Ascending aorta (tissue), 2 donors: Measurements from ENCODE around the gene NFIA. TPM values are rescaled to one million over a fixed set of nuclear protein-coding genes. Genes with fewer than 3 reads are reported as not detected.

Experiments
- DNase-seq, 2 donors: peaks; one replicate each; pipeline ENCODE4 v3.0.0-alpha.2; 2019; ENCODE audit warnings: low spot score in 2 of 2
- H3K27ac ChIP-seq, 2 donors: fragments of 200-600 bp; sonication (generic); one replicate each; pipeline ENCODE4 v1.5.1; 2016 to 2017; ENCODE audit warnings: mild to moderate bottlenecking in 1 of 2
- H3K27me3 ChIP-seq: fragments of 200-600 bp; sonication (generic); one replicate; pipeline ENCODE4 v1.5.1; 2017
- H3K36me3 ChIP-seq, 2 donors: fragments of 200-600 bp; sonication (generic); one replicate each; pipeline ENCODE4 v1.5.1; 2016
- H3K4me1 ChIP-seq, 2 donors: fragments of 200-600 bp; sonication (generic); one replicate each; pipeline ENCODE4 v1.5.1; 2016 to 2017; ENCODE audit warnings: mild to moderate bottlenecking in 1 of 2
- H3K4me3 ChIP-seq, 2 donors: fragments of 200-600 bp; sonication (generic); one replicate each; pipeline ENCODE4 v1.5.1; 2016 to 2017; ENCODE audit warnings: mild to moderate bottlenecking in 1 of 2
- H3K9me3 ChIP-seq, 2 donors: fragments of 200-600 bp; sonication (generic); one replicate each; pipeline ENCODE4 v1.5.1; 2016
- CTCF ChIP-seq, 3 experiments: fragments of 200-600 bp in 2 of 3; fragments of 450-650 bp in 1 of 3; sonication (generic) in 2 of 3; IDR thresholded peaks; one replicate each; pipeline ENCODE4 v1.5.1; 2016 to 2019; ENCODE audit warnings: antibody characterized with exemption in 3 of 3, mild to moderate bottlenecking in 1 of 3, moderate library complexity in 1 of 3
- intact Hi-C: fragments of 100-400 bp; cut with DNase I; formaldehyde crosslinking; loops from one replicate; pipeline ENCODE4 v1.15.1; 2023
- total RNA-seq: library from RNA; depleted of rRNA; stranded (reverse); fragments of >200 nt; gene quantifications from one replicate; pipeline ENCODE4 v1.1.0, GENCODE V29; 2016

Gene NFIA
- total RNA-seq, 1 donor from 2014 or later, result 52.0 TPM

- Histone ChIP-seq H3K4me1 (peaks cover 6 to 31% of the 10 kb centered on the region in 2 donors), H3K27ac (peak overlapping the region; percentile 97 to 98)
- TF ChIP-seq CTCF (IDR thresholded peaks at IDR 0.05), result no peak
Observed at GRCh38 chr1:61051719-61052394, 30.5 kb upstream of the NFIA start.

GRCh38 chr1:61052395-61053225 is 29.8 kb upstream of the NFIA start:
- no peaks in the 10 kb centered on the region for H3K36me3 ChIP-seq
- H3K4me3 ChIP-seq, result peak overlapping the region; percentile 72 to 97
- TF ChIP-seq CTCF (IDR thresholded peaks at IDR 0.05), result no peak
- no peaks in the 10 kb centered on the region for H3K9me3 ChIP-seq
- H3K4me1 ChIP-seq, result peaks cover 6 to 31% of the 10 kb centered on the region in 2 donors
- H3K27ac ChIP-seq, result peak overlapping the region; percentile 97 to 98
- H3K27me3 ChIP-seq, result no peaks in the 10 kb centered on the region
- intact Hi-C loops, result loop anchor here (1.0 to 10.0 kb wide), 7 partner anchors 85 to 800 kb away; partner anchors contain the start of gene TM2D1
- no peak for DNase-seq

More at GRCh38 chr1:61051719-61052394, 30.5 kb upstream of the NFIA start:
- peak overlapping the region; percentile 72 to 97 for H3K4me3 ChIP-seq
- H3K27me3 ChIP-seq, result no peaks in the 10 kb centered on the region
- H3K36me3 ChIP-seq, result no peaks in the 10 kb centered on the region
- H3K9me3 ChIP-seq, result no peaks in the 10 kb centered on the region
- intact Hi-C loops, result loop anchor here (1.0 to 10.0 kb wide), 8 partner anchors 85 to 800 kb away; partner anchors contain the start of gene TM2D1
- DNase-seq, result no peak

GRCh38 chr1:61053226-61053711 is 29.1 kb upstream of the NFIA start:
- Histone ChIP-seq H3K27ac (peak overlapping the region; percentile 97 to 98), H3K4me3 (peak overlapping the region; percentile 58 to 72), H3K4me1 (peaks cover 6 to 31% of the 10 kb centered on the region in 2 donors), H3K9me3 (no peaks in the 10 kb centered on the region), H3K36me3 (no peaks in the 10 kb centered on the region), H3K27me3 (no peaks in the 10 kb centered on the region)
- no peak for DNase-seq
- no peak for TF ChIP-seq CTCF (IDR thresholded peaks at IDR 0.05)
- intact Hi-C loops, result loop anchor here (5.0 to 10.0 kb wide), 6 partner anchors 84 to 799 kb away; partner anchors contain the start of gene TM2D1

- peak overlapping the region; percentile 97 to 98 for H3K27ac ChIP-seq
- peaks cover 6 to 31% of the 10 kb centered on the region in 2 donors for H3K4me1 ChIP-seq
- intact Hi-C loops, result loop anchor here (5.0 to 10.0 kb wide), 6 partner anchors 83 to 798 kb away; partner anchors contain the start of gene TM2D1
- no peaks in the 10 kb centered on the region for H3K9me3 ChIP-seq
- TF ChIP-seq CTCF (IDR thresholded peaks at IDR 0.05), result no peak
- H3K27me3 ChIP-seq, result no peaks in the 10 kb centered on the region
- peak overlapping the region; percentile 58 to 72 for H3K4me3 ChIP-seq
- no peaks in the 10 kb centered on the region for H3K36me3 ChIP-seq
- DNase-seq, result peak in 1 of 2 donors; percentile 72
Observed at GRCh38 chr1:61053712-61054600, 28.4 kb upstream of the NFIA start.

GRCh38 chr1:61054601-61054993 is 27.8 kb upstream of the NFIA start:
- no peaks in the 10 kb centered on the region for H3K36me3 ChIP-seq
- H3K4me3 ChIP-seq, result peak overlapping the region; percentile 58 to 72
- no peaks in the 10 kb centered on the region for H3K27me3 ChIP-seq
- intact Hi-C loops, result loop anchor here (5.0 to 10.0 kb wide), 6 partner anchors 83 to 798 kb away; partner anchors contain the start of gene TM2D1
- DNase-seq, result no peak
- peak overlapping the region; percentile 97 to 98 for H3K27ac ChIP-seq
- no peak for TF ChIP-seq CTCF (IDR thresholded peaks at IDR 0.05)
- peaks cover 4 to 28% of the 10 kb centered on the region in 2 donors for H3K4me1 ChIP-seq
- H3K9me3 ChIP-seq, result no peaks in the 10 kb centered on the region
